Measurements from ENCODE around the gene CA11.
A peak's percentile ranks its signal among the peaks of the same experiment; 100 is the strongest.
"Not testable (repeated sequence)": the region's sequence is repeated elsewhere in the genome, so short reads cannot be mapped to it uniquely, and the experiment has no call there.

The CA11 gene

GRCh38 chr19:48669903-48670668, 24.1 kb upstream of the CA11 start:
- DNase-seq (ENCODE audit: low spot score) = no peak

GRCh38 chr19:48668761-48669160, 22.8 kb upstream of the CA11 start:
- DNase-seq (ENCODE audit: low spot score) = no peak

GRCh38 chr19:48668332-48668731, 22.3 kb upstream of the CA11 start:
- DNase-seq (ENCODE audit: low spot score) = no peak

- no peak for DNase-seq (ENCODE audit: low spot score)
These were observed 19.8 kb upstream of the CA11 start for GRCh38 chr19:48665786-48666185.

GRCh38 chr19:48664476-48664875, 18.5 kb upstream of the CA11 start:
- DNase-seq (ENCODE audit: low spot score) = no peak

- no peak for DNase-seq (ENCODE audit: low spot score)
These were observed 17.7 kb upstream of the CA11 start for GRCh38 chr19:48663667-48664066.

GRCh38 chr19:48661711-48662090, 15.7 kb upstream of the CA11 start:
- DNase-seq (ENCODE audit: low spot score) = no peak

- DNase-seq (ENCODE audit: low spot score) = peak; percentile 82
These were observed 15.1 kb upstream of the CA11 start for GRCh38 chr19:48660852-48661710.

- no peak for DNase-seq (ENCODE audit: low spot score)
These were observed 13.8 kb upstream of the CA11 start for GRCh38 chr19:48659768-48660167.

- no peak for DNase-seq (ENCODE audit: low spot score)
These were observed 12.5 kb upstream of the CA11 start for GRCh38 chr19:48658483-48658882.

- DNase-seq (ENCODE audit: low spot score) = not testable (repeated sequence)
These were observed 11.8 kb upstream of the CA11 start for GRCh38 chr19:48657828-48658227.

- no peak for DNase-seq (ENCODE audit: low spot score)
These were observed 11.0 kb upstream of the CA11 start for GRCh38 chr19:48656840-48657474.

- DNase-seq (ENCODE audit: low spot score) = no peak
These were observed 8.5 kb upstream of the CA11 start for GRCh38 chr19:48654299-48655059.

GRCh38 chr19:48651683-48652048, 5.7 kb upstream of the CA11 start:
- DNase-seq (ENCODE audit: low spot score) = no peak

- DNase-seq (ENCODE audit: low spot score) = no peak
These were observed 5.1 kb upstream of the CA11 start for GRCh38 chr19:48650974-48651682.

GRCh38 chr19:48648134-48648533, 2.1 kb upstream of the CA11 start:
- no peak for DNase-seq (ENCODE audit: low spot score)

- no peak for DNase-seq (ENCODE audit: low spot score)
These were observed 782 bp upstream of the CA11 start for GRCh38 chr19:48646722-48647216.

GRCh38 chr19:48645620-48646000, 377 bp downstream of the CA11 start:
- DNase-seq (ENCODE audit: low spot score) = no peak

- peak; percentile 81 for DNase-seq (ENCODE audit: low spot score)
These were observed 958 bp downstream of the CA11 start for GRCh38 chr19:48644839-48645619.

- DNase-seq (ENCODE audit: low spot score) = no peak
These were observed 1.6 kb downstream of the CA11 start for GRCh38 chr19:48644355-48644754.

- no peak for DNase-seq (ENCODE audit: low spot score)
These were observed 3.1 kb downstream of the CA11 start for GRCh38 chr19:48642862-48643261.

Data from hematopoietic multipotent progenitor cell treated with erythropoietin and hydrocortisone succinate and interleukin-3 and kit ligand, for 17 days (in vitro differentiated cells).